OCI-LY1 (cell line): ENCODE measurements around the gene MKRN2OS.

Experiments used
- H2AFZ ChIP-seq: fragments of 200-600 bp; sonication (generic), shearing (Covaris generic); 2 replicates; pipeline ENCODE4 v1.6.0; 2014; ENCODE audit warnings: antibody characterized with exemption, mild to moderate bottlenecking, low read length
- H3F3A ChIP-seq: fragments of 200-600 bp; sonication (generic), shearing (Covaris generic); 2 replicates; pipeline ENCODE4 v1.6.0; 2014; ENCODE audit warnings: mild to moderate bottlenecking, antibody characterized with exemption, low read length, moderate library complexity; ENCODE audit not compliant: insufficient read depth
- H3K27ac ChIP-seq: fragments of 200-600 bp; sonication (generic); 2 replicates; pipeline ENCODE4 v1.5.1; 2014; ENCODE audit warnings: low read length, mixed run types, mild to moderate bottlenecking, low read depth; ENCODE audit not compliant: poor library complexity, severe bottlenecking
- H3K27me3 ChIP-seq: fragments of 200-600 bp; sonication (generic); 2 replicates; pipeline ENCODE4 v1.6.0; 2014; ENCODE audit warnings: antibody characterized with exemption, mild to moderate bottlenecking, low read length, moderate library complexity; ENCODE audit not compliant: insufficient read depth
- H3K36me3 ChIP-seq: fragments of 200-600 bp; sonication (generic); 2 replicates; pipeline ENCODE4 v1.6.1; 2014; ENCODE audit warnings: mild to moderate bottlenecking, antibody characterized with exemption, low read length, moderate library complexity, mixed read lengths; ENCODE audit not compliant: insufficient read depth
- H3K4me1 ChIP-seq: fragments of 200-600 bp; sonication (generic); 2 replicates; pipeline ENCODE4 v1.5.1; 2014; ENCODE audit warnings: mild to moderate bottlenecking, low read length, moderate library complexity; ENCODE audit not compliant: insufficient read depth, severe bottlenecking
- H3K4me2 ChIP-seq: fragments of 200-600 bp; sonication (generic), shearing (Covaris generic); 2 replicates; pipeline ENCODE4 v1.6.1; 2014; ENCODE audit warnings: low read length
- H3K4me3 ChIP-seq: fragments of 200-600 bp; sonication (generic); 2 replicates; pipeline ENCODE4 v1.5.1; 2014; ENCODE audit warnings: low read length, low read depth, mild to moderate bottlenecking, mixed read lengths; ENCODE audit not compliant: poor library complexity, severe bottlenecking
- H3K79me2 ChIP-seq: fragments of 200-600 bp; shearing (Covaris generic); 2 replicates; pipeline ENCODE4 v1.6.1; 2016; ENCODE audit warnings: mixed run types, low read length, mixed read lengths; ENCODE audit not compliant: insufficient read depth
- H3K9ac ChIP-seq: fragments of 200-600 bp; sonication (generic), shearing (Covaris generic); 2 replicates; pipeline ENCODE4 v1.6.1; 2014; ENCODE audit warnings: mild to moderate bottlenecking, low read length, mixed read lengths
- H3K9me2 ChIP-seq: fragments of 200-600 bp; sonication (generic), shearing (Covaris generic); 2 replicates; pipeline ENCODE4 v1.6.1; 2014; ENCODE audit warnings: low read depth, mild to moderate bottlenecking, low read length, mixed read lengths
- H3K9me3 ChIP-seq: fragments of 200-600 bp; shearing (Covaris generic); 2 replicates; pipeline ENCODE4 v1.6.1; 2014; ENCODE audit warnings: low read length, mixed read lengths
- H4K20me1 ChIP-seq: fragments of 200-600 bp; sonication (generic), shearing (Covaris generic); 2 replicates; pipeline ENCODE4 v1.6.0; 2016; ENCODE audit warnings: mild to moderate bottlenecking, low read length; ENCODE audit not compliant: insufficient read depth
- EZH2 ChIP-seq: fragments of 200-600 bp; sonication (generic), shearing (Covaris generic); IDR thresholded peaks from 2 replicates; pipeline ENCODE4 v1.8.0; 2017; ENCODE audit warnings: borderline replicate concordance, mixed run types, mild to moderate bottlenecking, antibody characterized with exemption, low read length, moderate library complexity, mixed read lengths
- TF ChIP-seq, protein P1 (sequence below): fragments of 200-600 bp; sonication (generic), shearing (Covaris generic); IDR thresholded peaks from 2 replicates; pipeline ENCODE4 v1.5.1; 2017; ENCODE audit warnings: mild to moderate bottlenecking, antibody characterized with exemption, low read length, moderate library complexity, mixed read lengths

MKRN2OS gene

DNA sequence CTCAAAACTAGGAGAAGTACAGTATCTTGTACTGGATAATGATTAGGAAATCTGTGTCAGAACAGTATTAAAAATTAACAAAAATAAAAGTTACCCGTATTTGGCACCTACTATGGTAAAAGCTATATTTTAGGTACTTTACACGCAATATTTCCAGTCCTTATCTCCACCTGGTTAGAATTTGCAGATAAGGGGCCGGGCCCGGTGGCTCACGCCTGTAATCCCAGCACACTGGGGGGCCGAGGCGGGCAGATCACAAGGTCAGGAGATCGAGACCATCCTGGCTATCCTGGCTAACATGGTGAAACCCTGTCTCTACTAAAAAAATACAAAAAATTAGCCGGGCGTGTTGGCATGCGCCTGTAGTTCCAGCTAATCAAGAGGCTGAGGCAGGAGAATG is 28.4 kb downstream of the MKRN2OS start:
- no peak overlapping the region for H3K27ac ChIP-seq
- no peaks in the 10 kb centered on the region for H3K4me1 ChIP-seq
- H3K36me3 ChIP-seq = peaks cover 17% of the 10 kb centered on the region
- TF ChIP-seq, protein P1, sequence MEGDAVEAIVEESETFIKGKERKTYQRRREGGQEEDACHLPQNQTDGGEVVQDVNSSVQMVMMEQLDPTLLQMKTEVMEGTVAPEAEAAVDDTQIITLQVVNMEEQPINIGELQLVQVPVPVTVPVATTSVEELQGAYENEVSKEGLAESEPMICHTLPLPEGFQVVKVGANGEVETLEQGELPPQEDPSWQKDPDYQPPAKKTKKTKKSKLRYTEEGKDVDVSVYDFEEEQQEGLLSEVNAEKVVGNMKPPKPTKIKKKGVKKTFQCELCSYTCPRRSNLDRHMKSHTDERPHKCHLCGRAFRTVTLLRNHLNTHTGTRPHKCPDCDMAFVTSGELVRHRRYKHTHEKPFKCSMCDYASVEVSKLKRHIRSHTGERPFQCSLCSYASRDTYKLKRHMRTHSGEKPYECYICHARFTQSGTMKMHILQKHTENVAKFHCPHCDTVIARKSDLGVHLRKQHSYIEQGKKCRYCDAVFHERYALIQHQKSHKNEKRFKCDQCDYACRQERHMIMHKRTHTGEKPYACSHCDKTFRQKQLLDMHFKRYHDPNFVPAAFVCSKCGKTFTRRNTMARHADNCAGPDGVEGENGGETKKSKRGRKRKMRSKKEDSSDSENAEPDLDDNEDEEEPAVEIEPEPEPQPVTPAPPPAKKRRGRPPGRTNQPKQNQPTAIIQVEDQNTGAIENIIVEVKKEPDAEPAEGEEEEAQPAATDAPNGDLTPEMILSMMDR = no peak
- TF ChIP-seq EZH2 = no peak
- no peaks in the 10 kb centered on the region for H3K9me3 ChIP-seq
- H3K4me2 ChIP-seq = no peak overlapping the region
- H3F3A ChIP-seq = no peaks in the 10 kb centered on the region
- H2AFZ ChIP-seq = no peak overlapping the region
- H3K9me2 ChIP-seq = no peaks in the 10 kb centered on the region
- H3K4me3 ChIP-seq = no peak overlapping the region
- H4K20me1 ChIP-seq = no peaks in the 10 kb centered on the region
- no peak overlapping the region for H3K9ac ChIP-seq
- no peaks in the 10 kb centered on the region for H3K27me3 ChIP-seq
- no peaks in the 10 kb centered on the region for H3K79me2 ChIP-seq

DNA sequence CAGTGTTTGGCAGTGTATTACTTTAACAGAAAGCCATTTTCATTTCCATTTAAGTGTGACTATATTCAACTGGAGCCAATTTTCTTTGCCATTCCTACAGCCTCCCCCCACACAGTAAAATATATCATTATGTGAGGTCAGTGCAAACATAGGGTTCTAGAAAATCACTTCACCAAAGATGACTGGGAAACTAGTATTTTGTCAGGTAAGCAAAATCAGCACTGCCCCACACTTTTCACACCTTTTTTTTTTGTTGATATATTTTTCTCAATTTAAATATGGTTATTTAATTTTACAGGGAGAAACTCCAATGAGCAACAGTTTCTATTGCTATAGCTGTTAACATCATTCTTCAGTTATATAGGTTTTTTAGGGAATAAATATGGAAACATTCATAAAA is 29.7 kb downstream of the MKRN2OS start:
- H3K4me3 ChIP-seq = no peak overlapping the region
- TF ChIP-seq EZH2 = no peak
- TF ChIP-seq, protein P1 = no peak
- no peaks in the 10 kb centered on the region for H3K9me2 ChIP-seq
- H2AFZ ChIP-seq = no peak overlapping the region
- peaks cover 12% of the 10 kb centered on the region for H3K36me3 ChIP-seq
- no peaks in the 10 kb centered on the region for H4K20me1 ChIP-seq
- H3K79me2 ChIP-seq = no peaks in the 10 kb centered on the region
- no peak overlapping the region for H3K27ac ChIP-seq
- no peaks in the 10 kb centered on the region for H3K9me3 ChIP-seq
- no peaks in the 10 kb centered on the region for H3K27me3 ChIP-seq
- H3K4me1 ChIP-seq = no peaks in the 10 kb centered on the region
- H3K4me2 ChIP-seq = no peak overlapping the region
- no peaks in the 10 kb centered on the region for H3F3A ChIP-seq
- no peak overlapping the region for H3K9ac ChIP-seq

DNA sequence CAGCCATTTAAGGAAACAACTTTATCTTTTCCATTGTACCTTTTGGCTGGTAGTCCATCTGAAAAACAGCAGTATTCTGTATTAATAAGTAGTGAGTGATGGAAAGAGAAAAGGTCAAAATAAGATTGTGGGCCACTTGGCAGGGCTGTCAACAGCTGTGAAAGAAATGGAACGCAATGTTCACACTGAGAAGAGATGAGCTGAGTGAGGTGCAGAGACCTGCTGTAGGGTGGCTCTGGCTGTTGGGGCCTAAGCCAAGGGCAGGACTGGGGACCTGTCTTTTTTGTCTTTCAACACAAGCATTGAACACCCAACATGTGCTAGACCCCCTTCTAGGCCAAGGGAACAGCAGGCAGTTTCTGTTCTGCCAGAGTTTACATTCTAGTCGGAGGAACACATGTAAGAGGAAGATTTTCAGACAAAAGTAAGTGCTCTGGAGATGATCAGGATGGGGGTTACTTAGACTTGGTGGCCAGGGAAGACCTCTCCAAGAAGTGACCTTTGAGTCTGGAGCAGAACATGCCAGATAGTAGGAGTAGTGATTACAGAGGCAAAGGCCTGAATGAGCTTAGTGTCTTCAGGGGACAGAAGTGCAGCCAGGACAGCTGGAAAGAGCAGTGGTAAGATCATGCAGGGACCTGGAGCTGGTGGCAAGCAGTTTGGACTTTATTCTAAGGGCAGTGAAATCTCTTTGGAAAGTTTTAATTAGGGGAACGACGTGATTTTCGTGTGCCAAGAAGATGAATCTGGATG is 31.4 kb downstream of the MKRN2OS start:
- H4K20me1 ChIP-seq = no peaks in the 10 kb centered on the region
- no peaks in the 10 kb centered on the region for H3K4me1 ChIP-seq
- H3K9ac ChIP-seq = no peak overlapping the region
- H3K4me3 ChIP-seq = no peak overlapping the region
- H3K27me3 ChIP-seq = no peaks in the 10 kb centered on the region
- peaks cover 4% of the 10 kb centered on the region; the same call in 1 of the 2 replicates for H3K36me3 ChIP-seq
- no peaks in the 10 kb centered on the region for H3K79me2 ChIP-seq
- no peak overlapping the region for H3K4me2 ChIP-seq
- no peak overlapping the region for H3K27ac ChIP-seq
- H3K9me2 ChIP-seq = no peaks in the 10 kb centered on the region
- no peaks in the 10 kb centered on the region for H3F3A ChIP-seq
- no peaks in the 10 kb centered on the region for H3K9me3 ChIP-seq
- TF ChIP-seq EZH2 = no peak
- TF ChIP-seq, protein P1 = no peak
- no peak overlapping the region for H2AFZ ChIP-seq
